NCI-H2081 (cell line): Measurements from ENCODE around the gene SMAD1.

Experiments
- DNase-seq, 2 experiments: peaks; one replicate each; lab custom pipeline; 2025; lab: John Stamatoyannopoulos, UW

The SMAD1 gene

GRCh38 chr4:145481164-145481941 is at the start of gene SMAD1:
Gene SMAD1 (plus strand): TSS chr4:145481853. CDS start chr4:145514614, 32,761 bp downstream.
- peak; percentile 63 to 69 for DNase-seq

- no peak for DNase-seq
Measured at GRCh38 chr4:145433684-145434083, 48.0 kb upstream of the SMAD1 start.

- DNase-seq, result no peak
Measured at GRCh38 chr4:145435646-145436045, 46.0 kb upstream of the SMAD1 start.

- no peak for DNase-seq
Measured at GRCh38 chr4:145436114-145436513, 45.5 kb upstream of the SMAD1 start.

GRCh38 chr4:145436796-145437195 is 44.9 kb upstream of the SMAD1 start:
- DNase-seq, result no peak

GRCh38 chr4:145437466-145437865 is 44.2 kb upstream of the SMAD1 start:
- DNase-seq, result no peak

GRCh38 chr4:145438298-145438697 is 43.4 kb upstream of the SMAD1 start:
- DNase-seq, result no peak

GRCh38 chr4:145440292-145441007 is 41.2 kb upstream of the SMAD1 start:
- no peak for DNase-seq

GRCh38 chr4:145446184-145446583 is 35.5 kb upstream of the SMAD1 start:
- no peak for DNase-seq

- DNase-seq, result no peak
Measured at GRCh38 chr4:145451895-145452294, 29.8 kb upstream of the SMAD1 start.

GRCh38 chr4:145452447-145453162 is 29.0 kb upstream of the SMAD1 start:
- no peak for DNase-seq

GRCh38 chr4:145453163-145453520 is 28.5 kb upstream of the SMAD1 start:
- no peak for DNase-seq

GRCh38 chr4:145473203-145473602 is 8.4 kb upstream of the SMAD1 start:
- DNase-seq, result no peak

- no peak for DNase-seq
Measured at GRCh38 chr4:145480257-145480656, 1.4 kb upstream of the SMAD1 start.

GRCh38 chr4:145481942-145482208 is 222 bp downstream of the SMAD1 start:
- no peak for DNase-seq

- DNase-seq, result peak in 1 of 2 experiments; percentile 59
Measured at GRCh38 chr4:145482209-145483037, 770 bp downstream of the SMAD1 start.

GRCh38 chr4:145483514-145483913 is 1.9 kb downstream of the SMAD1 start:
- DNase-seq, result peak in 1 of 2 experiments; percentile 34

- peak in 1 of 2 experiments; percentile 15 for DNase-seq
Measured at GRCh38 chr4:145484225-145484846, 2.7 kb downstream of the SMAD1 start.

GRCh38 chr4:145485120-145485519 is 3.5 kb downstream of the SMAD1 start:
- DNase-seq, result no peak

- DNase-seq, result no peak
Measured at GRCh38 chr4:145486603-145487002, 5.0 kb downstream of the SMAD1 start.

GRCh38 chr4:145487631-145488030 is 6.0 kb downstream of the SMAD1 start:
- no peak for DNase-seq

- no peak for DNase-seq
Measured at GRCh38 chr4:145488310-145488709, 6.7 kb downstream of the SMAD1 start.
